Measurements from ENCODE around the gene ONECUT1.

The ONECUT1 gene

GRCh38 chr15:52751522-52751921 lies 38.6 kb downstream of the ONECUT1 start:
- TF ChIP-seq CTCF (IDR thresholded peaks at IDR 0.05; ENCODE audit: low read length, missing control alignments), result no peak
- no peak overlapping the region for H3K4me3 ChIP-seq (replicated peaks; ENCODE audit: low read depth, low read length)
- no peak for DNase-seq (ENCODE audit: low read depth)

GRCh38 chr15:52749258-52749657 lies 40.9 kb downstream of the ONECUT1 start:
- no peak overlapping the region for H3K4me3 ChIP-seq (replicated peaks; ENCODE audit: low read depth, low read length)
- no peak for DNase-seq (ENCODE audit: low read depth)
- no peak for TF ChIP-seq CTCF (IDR thresholded peaks at IDR 0.05; ENCODE audit: low read length, missing control alignments)

DNA sequence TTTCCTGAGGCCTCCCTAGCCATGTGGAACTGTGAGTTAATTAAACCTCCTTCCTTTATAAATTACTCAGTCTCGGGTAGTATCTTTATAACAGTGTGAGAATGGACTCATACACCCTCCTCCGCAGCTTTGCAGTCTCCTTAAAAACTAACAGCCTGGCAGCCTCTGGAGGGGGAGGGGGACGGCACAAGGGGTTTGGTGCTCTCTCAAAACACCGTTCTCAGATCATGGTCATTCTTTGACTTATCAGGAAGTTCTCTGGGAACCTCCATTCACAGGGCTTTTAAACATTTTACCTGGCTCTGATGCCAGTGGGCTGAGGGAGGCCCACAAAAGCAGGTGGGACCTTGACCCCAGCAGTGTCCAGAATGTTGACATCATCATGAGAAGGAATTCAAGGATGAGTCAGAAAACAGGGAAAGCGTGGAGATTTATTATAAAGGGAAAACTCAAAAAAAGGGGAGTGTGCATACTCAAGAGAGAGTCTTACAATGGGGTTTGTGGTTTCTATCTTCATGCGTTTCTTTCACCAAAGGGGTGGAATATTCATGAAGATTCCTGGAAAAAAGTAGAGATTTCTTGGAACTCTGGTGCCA lies 43.9 kb downstream of the ONECUT1 start:
- TF ChIP-seq CTCF (IDR thresholded peaks at IDR 0.05; ENCODE audit: low read length, missing control alignments), result no peak
- DNase-seq (ENCODE audit: low read depth), result no peak
- no peak overlapping the region for H3K4me3 ChIP-seq (replicated peaks; ENCODE audit: low read depth, low read length)

GRCh38 chr15:52745326-52746161 lies 44.6 kb downstream of the ONECUT1 start:
- H3K4me3 ChIP-seq (replicated peaks; ENCODE audit: low read depth, low read length), result no peak overlapping the region
- no peak for DNase-seq (ENCODE audit: low read depth)
- no peak for TF ChIP-seq CTCF (IDR thresholded peaks at IDR 0.05; ENCODE audit: low read length, missing control alignments)

DNA sequence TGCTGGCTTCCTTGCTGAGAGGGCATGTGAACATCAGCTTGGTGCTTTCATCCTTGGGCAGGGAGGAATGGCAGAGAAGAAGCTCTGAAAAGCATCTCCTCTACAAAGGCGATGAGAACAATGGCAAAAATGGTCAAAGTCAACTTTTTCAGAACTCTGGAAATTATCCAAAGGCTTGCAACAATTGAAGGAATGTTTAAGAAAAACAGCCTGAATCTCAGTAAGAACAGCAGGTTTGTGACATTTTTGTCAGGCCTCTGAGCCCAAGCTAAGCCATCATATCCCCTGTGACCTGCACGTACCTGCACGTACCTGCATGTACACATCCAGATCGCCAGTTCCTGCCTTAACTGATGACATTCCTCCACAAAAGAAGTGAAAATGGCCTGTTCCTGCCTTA lies 51.8 kb downstream of the ONECUT1 start:
- peak; percentile 39 for DNase-seq (ENCODE audit: low read depth)
- TF ChIP-seq CTCF (IDR thresholded peaks at IDR 0.05; ENCODE audit: low read length, missing control alignments), result no peak
- H3K4me3 ChIP-seq (replicated peaks; ENCODE audit: low read depth, low read length), result no peak overlapping the region

DNA sequence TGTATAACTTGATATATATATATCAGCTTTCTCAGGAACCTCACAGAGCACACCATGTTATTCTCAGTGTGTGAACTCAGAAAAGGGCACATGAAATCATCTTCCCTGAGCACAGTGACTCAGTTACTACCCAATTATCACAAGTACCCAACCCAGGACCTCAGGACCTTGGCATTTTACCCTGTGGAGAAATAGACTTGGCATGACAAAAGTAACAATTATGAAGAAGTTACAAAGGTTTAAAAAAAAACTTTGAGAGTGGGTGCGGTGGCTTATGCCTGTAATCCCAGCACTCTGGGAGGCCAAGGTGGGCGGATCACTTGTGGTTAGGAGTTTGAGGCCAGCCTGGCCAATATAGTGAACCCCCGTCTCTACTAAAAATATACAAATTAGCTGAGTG lies 52.4 kb downstream of the ONECUT1 start:
- H3K4me3 ChIP-seq (replicated peaks; ENCODE audit: low read depth, low read length), result no peak overlapping the region
- no peak for TF ChIP-seq CTCF (IDR thresholded peaks at IDR 0.05; ENCODE audit: low read length, missing control alignments)
- no peak for DNase-seq (ENCODE audit: low read depth)

Data from fibroblast of pulmonary artery (primary cell).